Measurements from ENCODE around the gene SEPTIN1. TPM values are rescaled to one million over a fixed set of nuclear protein-coding genes. Genes with fewer than 3 reads are reported as not detected.

SEPTIN1 gene
- total and polyA plus RNA-seq, 2 donors (not counting 3 experiments of a cell fraction or from before 2014, with no cell fraction given) = 0.07 to 0.75 TPM

- FAIRE-seq (no peak), DNase-seq (ENCODE audit: low read depth, low spot score) (no peak)
- Histone ChIP-seq H3K27ac (ENCODE audit: insufficient read depth, low read depth, low read length) (peak overlapping the region; percentile 37), H3K9ac (replicated peaks; ENCODE audit: extremely low read depth, insufficient read depth, low read length) (peak overlapping the region; percentile 53), H3K4me1 (ENCODE audit: control insufficient read depth, extremely low read depth, insufficient read depth, low read length) (peaks cover 24% of the 10 kb centered on the region), H3K9me1 (replicated peaks; ENCODE audit: control insufficient read depth, extremely low read depth, insufficient read depth, low read length) (no peaks in the 10 kb centered on the region), H3K27me3 (ENCODE audit: control insufficient read depth in 2 of 2, insufficient read depth in 2 of 2, low read length in 2 of 2) (no peaks in the 10 kb centered on the region), H3K9me3 (replicated peaks; ENCODE audit: control insufficient read depth, insufficient read depth, low read length) (no peaks in the 10 kb centered on the region), H3K79me2 (ENCODE audit: control insufficient read depth, insufficient read depth, low read length) (peaks cover 48% of the 10 kb centered on the region), H2AFZ (ENCODE audit: low read depth, low read length) (no peak overlapping the region), H4K20me1 (replicated peaks; ENCODE audit: control insufficient read depth, extremely low read depth, insufficient read depth, low read length) (no peaks in the 10 kb centered on the region), H3K36me3 (ENCODE audit: control insufficient read depth in 2 of 2, extremely low read depth in 1 of 2, insufficient read depth in 2 of 2, low read length in 2 of 2) (peaks cover 4% of the 10 kb centered on the region in 2 experiments), H3K4me3 (replicated peaks in 1 of 3; ENCODE audit: insufficient read depth in 1 of 3, low read depth in 1 of 3, low read length in 3 of 3) (peak overlapping the region; percentile 49 to 83 (median 70)), H3K4me2 (ENCODE audit: insufficient read depth, low read length) (no peak overlapping the region)
- peak in 1 of 2 donors; percentile 12 for TF ChIP-seq CTCF (IDR thresholded peaks at IDR 0.05; ENCODE audit: extremely low read depth in 1 of 2, insufficient read depth in 1 of 2, low read depth in 1 of 2, low read length in 2 of 2)
- peak; percentile 68 for TF ChIP-seq POLR2AphosphoS5 (IDR thresholded peaks at IDR 0.05; ENCODE audit: insufficient read depth, low read depth, low read length)
- TF ChIP-seq EZH2 (IDR thresholded peaks at IDR 0.05; ENCODE audit: borderline replicate concordance, low read depth, low read length, severe bottlenecking) = no peak
- TF ChIP-seq FOS (IDR thresholded peaks at IDR 0.05; ENCODE audit: borderline replicate concordance, insufficient read depth, low read length) = no peak
- peak; percentile 40 for TF ChIP-seq POLR2A (IDR thresholded peaks at IDR 0.05; ENCODE audit: low read depth, low read length)
- TF ChIP-seq MAX (IDR thresholded peaks at IDR 0.05; ENCODE audit: insufficient read depth, insufficient read length) = no peak
- no peak for TF ChIP-seq JUN (IDR thresholded peaks at IDR 0.05; ENCODE audit: borderline replicate concordance, insufficient read depth, insufficient read length, low read depth)
- CTCF ChIA-PET = interaction anchor here (1.0 to 3.1 kb wide), 6 partner anchors 25 to 246 kb away, joined by 3 to 12 read pairs (median 8); partner anchors contain the start of genes DCTPP1, ZNF48 and ZNF688
- POLR2A ChIA-PET = interaction anchor here (0.9 to 1.5 kb wide), 3 partner anchors 16 to 39 kb away, joined by 3 to 7 read pairs (median 6); partner anchors contain the start of gene ZNF48
- intact Hi-C loops (cut with micrococcal nuclease) (loop anchor here (1.0 to 2.0 kb wide), 6 partner anchors 8 to 289 kb away; partner anchors contain the start of genes FBRS and PRR14), dilution Hi-C loops (cut with MboI; ENCODE audit: extremely low pct_ligation_motif_present, low sequenced_read_pairs) (no loop called here)
- no TSS peak for BruUV-seq (replicated peaks)
These were observed 12.4 kb downstream of the SEPTIN1 start for GRCh38 chr16:30369938-30370455.

All from endothelial cell of umbilical vein (primary cell).